Measurements from ENCODE around the gene CYP46A1.

The CYP46A1 gene

GRCh38 chr14:99748529-99748928 lies 64.4 kb downstream of the CYP46A1 start:
- H3K27me3 ChIP-seq (ENCODE audit: control insufficient read depth, insufficient read depth, low read length), result peaks cover 6% of the 10 kb centered on the region
- no peak overlapping the region for H3K4me2 ChIP-seq (ENCODE audit: low read length)
- no peaks in the 10 kb centered on the region for H3K9me3 ChIP-seq (replicated peaks; ENCODE audit: low read length)
- H3K36me3 ChIP-seq (ENCODE audit: insufficient read depth, low read length), result no peaks in the 10 kb centered on the region
- peaks cover 37% of the 10 kb centered on the region for H3K4me1 ChIP-seq (ENCODE audit: control insufficient read depth, insufficient read depth, low read length)
- no peak overlapping the region for H3K4me3 ChIP-seq (ENCODE audit: low read length)
- no peak overlapping the region for H3K9ac ChIP-seq (ENCODE audit: low read depth, low read length)

GRCh38 chr14:99749142-99749541 lies 65.0 kb downstream of the CYP46A1 start:
- Histone ChIP-seq H3K9ac (ENCODE audit: low read depth, low read length) (no peak overlapping the region), H3K4me2 (ENCODE audit: low read length) (no peak overlapping the region), H3K27me3 (ENCODE audit: control insufficient read depth, insufficient read depth, low read length) (peaks cover 6% of the 10 kb centered on the region), H3K9me3 (replicated peaks; ENCODE audit: low read length) (no peaks in the 10 kb centered on the region), H3K36me3 (ENCODE audit: insufficient read depth, low read length) (no peaks in the 10 kb centered on the region), H3K4me3 (ENCODE audit: low read length) (no peak overlapping the region), H3K4me1 (ENCODE audit: control insufficient read depth, insufficient read depth, low read length) (peaks cover 43% of the 10 kb centered on the region)

- H3K9me3 ChIP-seq (replicated peaks; ENCODE audit: low read length), result no peaks in the 10 kb centered on the region
- no peak overlapping the region for H3K4me3 ChIP-seq (ENCODE audit: low read length)
- no peaks in the 10 kb centered on the region for H3K36me3 ChIP-seq (ENCODE audit: insufficient read depth, low read length)
- no peak overlapping the region for H3K9ac ChIP-seq (ENCODE audit: low read depth, low read length)
- H3K4me2 ChIP-seq (ENCODE audit: low read length), result no peak overlapping the region
- H3K27me3 ChIP-seq (ENCODE audit: control insufficient read depth, insufficient read depth, low read length), result peaks cover 6% of the 10 kb centered on the region
- H3K4me1 ChIP-seq (ENCODE audit: control insufficient read depth, insufficient read depth, low read length), result peaks cover 52% of the 10 kb centered on the region
These were observed 65.9 kb downstream of the CYP46A1 start for GRCh38 chr14:99749763-99750715.

GRCh38 chr14:99750746-99751450 lies 66.8 kb downstream of the CYP46A1 start:
- no peak overlapping the region for H3K9ac ChIP-seq (ENCODE audit: low read depth, low read length)
- peaks cover 6% of the 10 kb centered on the region for H3K27me3 ChIP-seq (ENCODE audit: control insufficient read depth, insufficient read depth, low read length)
- H3K4me3 ChIP-seq (ENCODE audit: low read length), result no peak overlapping the region
- H3K4me1 ChIP-seq (ENCODE audit: control insufficient read depth, insufficient read depth, low read length), result peaks cover 53% of the 10 kb centered on the region
- H3K36me3 ChIP-seq (ENCODE audit: insufficient read depth, low read length), result no peaks in the 10 kb centered on the region
- no peaks in the 10 kb centered on the region for H3K9me3 ChIP-seq (replicated peaks; ENCODE audit: low read length)
- H3K4me2 ChIP-seq (ENCODE audit: low read length), result no peak overlapping the region

GRCh38 chr14:99751539-99752485 lies 67.7 kb downstream of the CYP46A1 start:
- Histone ChIP-seq H3K36me3 (ENCODE audit: insufficient read depth, low read length) (no peaks in the 10 kb centered on the region), H3K4me1 (ENCODE audit: control insufficient read depth, insufficient read depth, low read length) (peaks cover 53% of the 10 kb centered on the region), H3K4me3 (ENCODE audit: low read length) (peak overlapping the region; percentile 48), H3K27me3 (ENCODE audit: control insufficient read depth, insufficient read depth, low read length) (peaks cover 6% of the 10 kb centered on the region), H3K9ac (ENCODE audit: low read depth, low read length) (peak overlapping the region; percentile 79), H3K9me3 (replicated peaks; ENCODE audit: low read length) (no peaks in the 10 kb centered on the region), H3K4me2 (ENCODE audit: low read length) (peak overlapping the region; percentile 66)

- Histone ChIP-seq H3K27me3 (ENCODE audit: control insufficient read depth, insufficient read depth, low read length) (peaks cover 6% of the 10 kb centered on the region), H3K36me3 (ENCODE audit: insufficient read depth, low read length) (no peaks in the 10 kb centered on the region), H3K9me3 (replicated peaks; ENCODE audit: low read length) (no peaks in the 10 kb centered on the region), H3K4me2 (ENCODE audit: low read length) (peak overlapping the region; percentile 66), H3K4me3 (ENCODE audit: low read length) (peak overlapping the region; percentile 48), H3K9ac (ENCODE audit: low read depth, low read length) (peak overlapping the region; percentile 79), H3K4me1 (ENCODE audit: control insufficient read depth, insufficient read depth, low read length) (peaks cover 59% of the 10 kb centered on the region)
These were observed 68.5 kb downstream of the CYP46A1 start for GRCh38 chr14:99752486-99753121.

- H3K27me3 ChIP-seq (ENCODE audit: control insufficient read depth, insufficient read depth, low read length), result peaks cover 6% of the 10 kb centered on the region
- peaks cover 67% of the 10 kb centered on the region for H3K4me1 ChIP-seq (ENCODE audit: control insufficient read depth, insufficient read depth, low read length)
- no peaks in the 10 kb centered on the region for H3K36me3 ChIP-seq (ENCODE audit: insufficient read depth, low read length)
- H3K9ac ChIP-seq (ENCODE audit: low read depth, low read length), result peak overlapping the region; percentile 70
- peak overlapping the region; percentile 68 for H3K4me2 ChIP-seq (ENCODE audit: low read length)
- H3K4me3 ChIP-seq (ENCODE audit: low read length), result peak overlapping the region; percentile 5
- no peaks in the 10 kb centered on the region for H3K9me3 ChIP-seq (replicated peaks; ENCODE audit: low read length)
These were observed 69.4 kb downstream of the CYP46A1 start for GRCh38 chr14:99753225-99754140.

GRCh38 chr14:99754141-99755067 lies 70.3 kb downstream of the CYP46A1 start:
- Histone ChIP-seq H3K27me3 (ENCODE audit: control insufficient read depth, insufficient read depth, low read length) (peaks cover 6% of the 10 kb centered on the region), H3K4me2 (ENCODE audit: low read length) (peak overlapping the region; percentile 68), H3K4me3 (ENCODE audit: low read length) (peak overlapping the region; percentile 44), H3K4me1 (ENCODE audit: control insufficient read depth, insufficient read depth, low read length) (peaks cover 76% of the 10 kb centered on the region), H3K9me3 (replicated peaks; ENCODE audit: low read length) (no peaks in the 10 kb centered on the region), H3K36me3 (ENCODE audit: insufficient read depth, low read length) (no peaks in the 10 kb centered on the region), H3K9ac (ENCODE audit: low read depth, low read length) (peak overlapping the region; percentile 70)

GRCh38 chr14:99755068-99755405 lies 70.9 kb downstream of the CYP46A1 start:
- H3K9ac ChIP-seq (ENCODE audit: low read depth, low read length), result peak overlapping the region; percentile 57
- no peaks in the 10 kb centered on the region for H3K9me3 ChIP-seq (replicated peaks; ENCODE audit: low read length)
- peak overlapping the region; percentile 10 for H3K4me3 ChIP-seq (ENCODE audit: low read length)
- H3K36me3 ChIP-seq (ENCODE audit: insufficient read depth, low read length), result no peaks in the 10 kb centered on the region
- peak overlapping the region; percentile 68 for H3K4me2 ChIP-seq (ENCODE audit: low read length)
- peaks cover 80% of the 10 kb centered on the region for H3K4me1 ChIP-seq (ENCODE audit: control insufficient read depth, insufficient read depth, low read length)
- peaks cover 6% of the 10 kb centered on the region for H3K27me3 ChIP-seq (ENCODE audit: control insufficient read depth, insufficient read depth, low read length)

Measured in skeletal muscle satellite cell (primary cell).